A549 (cell line): ENCODE results near the gene NUTF2. TPM values are rescaled to one million over a fixed set of nuclear protein-coding genes. Genes with fewer than 3 reads are reported as not detected.

Experiments used
- ATAC-seq, 2 experiments: fragments of 200-7000 bp in 1 of 2; fragments of >200 bp in 1 of 2; cut with Nextera tagmentation in 1 of 2; cut with Tn5 transposase in 1 of 2; 3 replicates each; pipeline versions ENCODE4 v1.8.0 to v1.9.1; 2018 to 2020; ENCODE audit warnings: mild to moderate bottlenecking in 1 of 2, moderate library complexity in 1 of 2
- CTCF ChIA-PET: fragments of 300-600 bp; sonication (Branson Sonifier 250); formaldehyde crosslinking; extraction: SDS; loops from one replicate; lab custom pipeline; 2021; ENCODE audit warnings: antibody characterized with exemption, inconsistent platforms; lab: Yijun Ruan, JAX
- POLR2A ChIA-PET: fragments of 350-600 bp; formaldehyde crosslinking; extraction: SDS; loops from one replicate; lab custom pipeline; 2021; ENCODE audit warnings: antibody characterized with exemption, inconsistent platforms; lab: Yijun Ruan, JAX
- DNase-seq, 2 experiments: peaks; one replicate each; pipeline versions ENCODE4 v3.0.0 to v3.0.0-alpha.2; 2011 to 2016; ENCODE audit warnings: low read depth in 1 of 2, low spot score in 1 of 2
- FAIRE-seq: peaks from 2 replicates; lab custom pipeline; 2011; peaks lifted over from hg19 to GRCh38; lab: Jason Lieb, UNC
- H3K27ac ChIP-seq, 2 experiments: fragments of >200 bp; sonication (Bioruptor Twin); formaldehyde crosslinking; 3 replicates each; pipeline ENCODE4 v1.5.1; 2016 to 2017
- H3K4me1 ChIP-seq: fragments of >200 bp; sonication (Bioruptor Twin); formaldehyde crosslinking; 3 replicates; pipeline ENCODE4 v1.6.1; 2016
- H3K4me2 ChIP-seq: fragments of >200 bp; sonication (Bioruptor Twin); formaldehyde crosslinking; 3 replicates; pipeline ENCODE4 v1.6.1; 2016
- H3K4me3 ChIP-seq: fragments of >200 bp; sonication (Bioruptor Twin); formaldehyde crosslinking; 3 replicates; pipeline ENCODE4 v1.5.1; 2016
- H3K9me3 ChIP-seq: fragments of >200 bp; sonication (Bioruptor Twin); formaldehyde crosslinking; 3 replicates; pipeline ENCODE4 v1.6.1; 2016
- CEBPB ChIP-seq, 2 experiments: fragments of >200 bp in 1 of 2; sonication (Bioruptor Twin) in 1 of 2; formaldehyde crosslinking in 1 of 2; IDR thresholded peaks; 2 replicates each; pipeline ENCODE4 v1.6.1; 2012 to 2016
- CHD2 ChIP-seq: fragments of 150-350 bp; IDR thresholded peaks from 2 replicates; pipeline ENCODE4 v1.6.1; 2014; ENCODE audit warnings: low read length; ENCODE audit not compliant: partially characterized antibody
- CHD4 ChIP-seq: fragments of 200-600 bp; sonication (generic); IDR thresholded peaks from 2 replicates; pipeline ENCODE4 v1.6.1; 2016; ENCODE audit warnings: antibody characterized with exemption, mild to moderate bottlenecking, borderline replicate concordance
- ESRRA ChIP-seq: fragments of 150-350 bp; IDR thresholded peaks from 2 replicates; pipeline ENCODE4 v1.6.1; 2014; ENCODE audit warnings: mild to moderate bottlenecking, low read length, borderline replicate concordance
- FOSB ChIP-seq: fragments of 250-450 bp; sonication (Bioruptor Pico); IDR thresholded peaks from 2 replicates; pipeline ENCODE4 v1.5.0; 2020; ENCODE audit warnings: mild to moderate bottlenecking, moderate library complexity
- HDAC2 ChIP-seq: fragments of 200-600 bp; sonication (generic); IDR thresholded peaks from 2 replicates; pipeline ENCODE4 v1.6.1; 2016
- HMGXB4 ChIP-seq: fragments of 250-450 bp; sonication (Bioruptor Pico); IDR thresholded peaks from 2 replicates; pipeline ENCODE4 v1.5.0; 2021; ENCODE audit warnings: mild to moderate bottlenecking, moderate library complexity, borderline replicate concordance
- HOXA7 ChIP-seq: fragments of 250-450 bp; sonication (Bioruptor Pico); IDR thresholded peaks from 2 replicates; pipeline ENCODE4 v1.5.0; 2020; ENCODE audit warnings: mild to moderate bottlenecking, moderate library complexity
- HOXB13 ChIP-seq: fragments of 250-450 bp; sonication (Bioruptor Pico); IDR thresholded peaks from 2 replicates; pipeline ENCODE4 v1.5.0; 2020; ENCODE audit warnings: low read depth, mild to moderate bottlenecking, moderate library complexity
- JUN ChIP-seq, 2 experiments: fragments of >200 bp; sonication (Bioruptor Twin); formaldehyde crosslinking; IDR thresholded peaks; 2 replicates in 1 of 2; 3 replicates in 1 of 2; pipeline ENCODE4 v1.6.1; 2016 to 2017
- KDM1A ChIP-seq: fragments of 200-600 bp; sonication (generic); IDR thresholded peaks from 2 replicates; pipeline ENCODE4 v1.6.1; 2016; ENCODE audit warnings: low read depth, mild to moderate bottlenecking
- KDM5A ChIP-seq: fragments of 200-600 bp; sonication (generic); IDR thresholded peaks from 2 replicates; pipeline ENCODE4 v1.6.1; 2016; ENCODE audit warnings: antibody characterized with exemption, mild to moderate bottlenecking
- MAFK ChIP-seq: fragments of 450-650 bp; IDR thresholded peaks from 2 replicates; pipeline ENCODE4 v1.6.1; 2014; ENCODE audit not compliant: partially characterized antibody
- MAX ChIP-seq: IDR thresholded peaks from 2 replicates; pipeline ENCODE4 v1.6.1; 2012
- MYC ChIP-seq: IDR thresholded peaks from 2 replicates; pipeline ENCODE4 v1.6.1; 2012; ENCODE audit warnings: mild to moderate bottlenecking, inconsistent platforms, low read length, improper control_type of control experiment, borderline replicate concordance
- NR3C1 ChIP-seq: fragments of >200 bp; sonication (Bioruptor Twin); formaldehyde crosslinking; IDR thresholded peaks from 3 replicates; pipeline ENCODE4 v1.6.1; 2017
- PBX3 ChIP-seq: IDR thresholded peaks from 2 replicates; pipeline ENCODE4 v1.6.1; 2012
- PHF8 ChIP-seq: fragments of 200-600 bp; sonication (generic); IDR thresholded peaks from 2 replicates; pipeline ENCODE4 v1.6.1; 2016; ENCODE audit warnings: low read depth, mild to moderate bottlenecking, antibody characterized with exemption, moderate library complexity, borderline replicate concordance
- RFX5 ChIP-seq: fragments of 450-650 bp; IDR thresholded peaks from 2 replicates; pipeline ENCODE4 v1.7.1; 2014; ENCODE audit warnings: antibody characterized with exemption, mild to moderate bottlenecking, moderate library complexity
- SREBF2 ChIP-seq: fragments of 450-650 bp; IDR thresholded peaks from 2 replicates; pipeline ENCODE4 v1.6.1; 2014; ENCODE audit warnings: mild to moderate bottlenecking, moderate library complexity
- TFCP2L1 ChIP-seq: fragments of 250-450 bp; sonication (Bioruptor Pico); IDR thresholded peaks from 2 replicates; pipeline ENCODE4 v1.5.0; 2021; ENCODE audit warnings: mild to moderate bottlenecking
- TP53 ChIP-seq: fragments of 250-450 bp; sonication (Bioruptor Pico); IDR thresholded peaks from 2 replicates; pipeline ENCODE4 v1.5.0; 2021; ENCODE audit warnings: mild to moderate bottlenecking, moderate library complexity
- ZC3H11A ChIP-seq: fragments of 450-650 bp; IDR thresholded peaks from 2 replicates; pipeline ENCODE4 v1.6.1; 2014; ENCODE audit warnings: antibody characterized with exemption, mild to moderate bottlenecking
- ZFP36 ChIP-seq: fragments of 450-650 bp; IDR thresholded peaks from 2 replicates; pipeline ENCODE4 v1.6.1; 2014; ENCODE audit warnings: borderline replicate concordance; ENCODE audit not compliant: partially characterized antibody
- WGBS: methylation state at CpG from one replicate; pipeline ENCODE4 v1.1.6; 2017; ENCODE audit errors: missing lambda C conversion rate; 5-methylcytosine and 5-hydroxymethylcytosine counted together
- polyA plus RNA-seq, 4 experiments: library from polyadenylated mRNA; depleted of rRNA in 3 of 4; stranded (reverse); fragments of >200 nt; fragmentation: RNase III in 1 of 4; extraction: RNeasy Plus Mini Kit Qiagen cat#74134 plus additional on column Dnase treatment in 1 of 4; gene quantifications; 2 replicates in 3 of 4; 3 replicates in 1 of 4; pipeline ENCODE4 v1.2.3, GENCODE V29; 2011 to 2017

The NUTF2 gene
- polyA plus RNA-seq, 2 of the 4 experiments (the other 2 are of a cell fraction): 168 to 287 TPM

- TF ChIP-seq HMGXB4 (CRISPR knock-in tag) (no peak), MAFK (no peak), ZFP36 (no peak), RFX5 (no peak), ESRRA (no peak), CEBPB (IDR thresholded peaks at IDR 0.05) (no peak), SREBF2 (no peak), HOXA7 (no peak), TFCP2L1 (no peak)
These were observed 1.3 kb upstream of the NUTF2 start (continued) for GRCh38 chr16:67845291-67846062.

GRCh38 chr16:67846063-67846319 lies 742 bp upstream of the NUTF2 start:
- no peak for ATAC-seq
- H3K27ac ChIP-seq: peak overlapping the region; percentile 89 to 98
- peak overlapping the region; percentile 87 for H3K4me2 ChIP-seq
- POLR2A ChIA-PET: interaction anchor here (0.6 to 0.9 kb wide), 6 partner anchors 12 to 90 kb away, joined by 3 to 7 read pairs (median 4); partner anchors contain the start of genes PSKH1, RANBP10 and TSNAXIP1
- H3K9me3 ChIP-seq: no peaks in the 10 kb centered on the region
- no peak for FAIRE-seq
- CTCF ChIA-PET: interaction anchor here (0.6 to 4.1 kb wide), 5 partner anchors 26 to 64 kb away, joined by 3 to 38 read pairs (median 4); no protein-coding TSS in a partner anchor
- DNase-seq: no peak
- no peak for TF ChIP-seq HOXA7
- TF ChIP-seq TP53: no peak
- no peak for TF ChIP-seq MAX
- no peak for TF ChIP-seq FOSB (CRISPR knock-in tag)
- no peak for TF ChIP-seq NR3C1
- TF ChIP-seq PBX3: no peak
- no peak for TF ChIP-seq HDAC2
- TF ChIP-seq ZC3H11A: no peak
- no peak for TF ChIP-seq CHD2
- no peak for TF ChIP-seq KDM1A
- no peak for TF ChIP-seq JUN (IDR thresholded peaks at IDR 0.05)
- TF ChIP-seq MYC: no peak
- H3K4me1 ChIP-seq: peaks cover 40% of the 10 kb centered on the region
- WGBS: 15% methylated on average over 2 of the region's 2 CpGs
- H3K4me3 ChIP-seq: peak overlapping the region; percentile 93

- H3K27ac ChIP-seq: peak within 1 kb of the TSS; percentile 89 to 98
- FAIRE-seq (no peak), DNase-seq (peak in 1 of 2 experiments; percentile 66), ATAC-seq (peak; percentile 64 to 72)
- 0 out of 2 replicates have a peak, but pooled peaks have one; percentile 46 for TF ChIP-seq PHF8
- peak; percentile 40; the same call in 1 of the 2 replicates for TF ChIP-seq KDM5A
- no peak for TF ChIP-seq CHD4
- peak; percentile 28; the same call in 1 of the 2 replicates for TF ChIP-seq MYC
- peak in 1 of 2 experiments; percentile 45; a peak in 4 of 5 replicates for TF ChIP-seq JUN (IDR thresholded peaks at IDR 0.05)
- peak; percentile 47; the same call in 1 of the 2 replicates for TF ChIP-seq TFCP2L1
- no peak for TF ChIP-seq HOXB13 (CRISPR knock-in tag)
- peak within 1 kb of the TSS; percentile 93 for H3K4me3 ChIP-seq
- H3K4me1 ChIP-seq: peaks cover 40% of the 10 kb centered on the region
- H3K9me3 ChIP-seq: no peaks in the 10 kb centered on the region
- peak within 1 kb of the TSS; percentile 98 for H3K4me2 ChIP-seq
- CTCF ChIA-PET: interaction anchor here (1.3 to 4.1 kb wide), 4 partner anchors 31 to 36 kb away, joined by 3 to 38 read pairs (median 13); partner anchors contain the start of gene NRN1L
- under 1% methylated on average over 19 of the region's 62 CpGs for WGBS
- POLR2A ChIA-PET: no interaction called here
These were observed 530 bp downstream of the NUTF2 start, which contains the start of gene CENPT for GRCh38 chr16:67847064-67847861. Gene CENPT (minus strand): TSS chr16:67847693. CDS start chr16:67833859, 13,834 bp downstream.
